Measurements from ENCODE around the gene CYP27B1. TPM values are rescaled to one million over a fixed set of nuclear protein-coding genes. Genes with fewer than 3 reads are reported as not detected.
A peak's percentile ranks its signal among the peaks of the same experiment; 100 is the strongest.

The CYP27B1 gene
- total RNA-seq, 2 experiments from 2014 or later, result 2.3 to 2.6 TPM

GRCh38 chr12:57731411-57732080, 35.3 kb downstream of the CYP27B1 start:
- H3K9me3 Mint-ChIP-seq (ENCODE audit: insufficient read depth), result no peaks in the 10 kb centered on the region
- peaks cover 6% of the 10 kb centered on the region for H3K4me1 Mint-ChIP-seq (ENCODE audit: low read depth)
- CTCF ChIA-PET, result interaction anchor here (0.8 kb wide), 1 partner anchor 12 kb away, joined by 3 read pairs; no protein-coding TSS in a partner anchor
- H3K4me3 Mint-ChIP-seq, result no peak overlapping the region
- no peaks in the 10 kb centered on the region for H3K27me3 Mint-ChIP-seq (ENCODE audit: low read depth)
- POLR2A ChIA-PET, result no interaction called here
- DNase-seq, result no peak
- H3K36me3 Mint-ChIP-seq (ENCODE audit: low read depth), result peaks cover 74% of the 10 kb centered on the region
- H3K27ac Mint-ChIP-seq, result no peak overlapping the region
- no peak for ATAC-seq

GRCh38 chr12:57730336-57731067, 36.4 kb downstream of the CYP27B1 start:
- Mint-ChIP-seq H3K4me3 (no peak overlapping the region), H3K27me3 (ENCODE audit: low read depth) (no peaks in the 10 kb centered on the region), H3K36me3 (ENCODE audit: low read depth) (peaks cover 73% of the 10 kb centered on the region), H3K9me3 (ENCODE audit: insufficient read depth) (no peaks in the 10 kb centered on the region), H3K27ac (no peak overlapping the region), H3K4me1 (ENCODE audit: low read depth) (peaks cover 7% of the 10 kb centered on the region)
- CTCF ChIA-PET, result no interaction called here
- ATAC-seq (no peak), DNase-seq (no peak)
- POLR2A ChIA-PET, result interaction anchor here (1.1 kb wide), 1 partner anchor 11 kb away, joined by 4 read pairs; no protein-coding TSS in a partner anchor

- Mint-ChIP-seq H3K36me3 (ENCODE audit: low read depth) (peaks cover 72% of the 10 kb centered on the region), H3K27me3 (ENCODE audit: low read depth) (no peaks in the 10 kb centered on the region), H3K4me1 (ENCODE audit: low read depth) (peaks cover 12% of the 10 kb centered on the region), H3K4me3 (no peak overlapping the region), H3K27ac (no peak overlapping the region), H3K9me3 (ENCODE audit: insufficient read depth) (no peaks in the 10 kb centered on the region)
- ChIA-PET POLR2A (interaction anchor here (1.1 kb wide), 1 partner anchor 12 kb away, joined by 4 read pairs; no protein-coding TSS in a partner anchor), CTCF (no interaction called here)
- no peak for DNase-seq
- ATAC-seq, result no peak
Observed at GRCh38 chr12:57729321-57729844, 37.5 kb downstream of the CYP27B1 start.

DNA sequence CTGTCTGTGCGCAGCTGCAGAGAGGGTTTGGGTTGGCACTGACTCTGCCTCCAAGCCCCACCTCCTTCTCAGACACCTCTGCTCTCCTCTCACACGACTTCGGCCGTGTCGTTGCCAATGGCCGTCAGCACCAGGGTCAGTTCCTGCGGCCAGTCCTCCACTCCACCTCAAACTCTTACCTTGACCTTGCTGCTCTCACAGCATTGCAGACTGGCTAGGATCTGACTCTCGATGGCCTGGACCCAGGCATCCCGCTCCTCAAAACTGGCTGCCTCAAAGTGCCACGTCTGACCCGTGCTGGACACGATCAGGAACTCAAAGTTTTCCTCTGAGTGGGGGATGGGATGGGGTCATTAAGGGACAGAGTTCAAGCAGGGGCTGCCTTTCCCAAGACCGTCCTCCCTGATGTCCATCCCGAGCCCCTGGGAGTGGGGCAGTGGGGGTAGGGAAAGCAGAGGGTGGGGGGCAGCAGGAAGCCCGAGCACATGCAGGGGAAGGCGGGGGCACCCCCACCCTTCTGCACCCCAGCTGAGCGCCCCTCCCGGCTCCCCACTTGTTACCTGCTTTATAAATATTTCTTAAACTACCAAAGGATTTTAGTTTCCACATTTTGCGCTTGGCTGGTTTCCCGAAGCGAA, 39.0 kb downstream of the CYP27B1 start:
- no peak overlapping the region for H3K4me3 Mint-ChIP-seq
- ChIA-PET POLR2A (no interaction called here), CTCF (no interaction called here)
- peak overlapping the region; percentile 41 for H3K27ac Mint-ChIP-seq
- DNase-seq, result no peak
- peaks cover 67% of the 10 kb centered on the region for H3K36me3 Mint-ChIP-seq (ENCODE audit: low read depth)
- H3K9me3 Mint-ChIP-seq (ENCODE audit: insufficient read depth), result no peaks in the 10 kb centered on the region
- no peak for ATAC-seq
- peaks cover 12% of the 10 kb centered on the region for H3K4me1 Mint-ChIP-seq (ENCODE audit: low read depth)
- H3K27me3 Mint-ChIP-seq (ENCODE audit: low read depth), result no peaks in the 10 kb centered on the region

DNA sequence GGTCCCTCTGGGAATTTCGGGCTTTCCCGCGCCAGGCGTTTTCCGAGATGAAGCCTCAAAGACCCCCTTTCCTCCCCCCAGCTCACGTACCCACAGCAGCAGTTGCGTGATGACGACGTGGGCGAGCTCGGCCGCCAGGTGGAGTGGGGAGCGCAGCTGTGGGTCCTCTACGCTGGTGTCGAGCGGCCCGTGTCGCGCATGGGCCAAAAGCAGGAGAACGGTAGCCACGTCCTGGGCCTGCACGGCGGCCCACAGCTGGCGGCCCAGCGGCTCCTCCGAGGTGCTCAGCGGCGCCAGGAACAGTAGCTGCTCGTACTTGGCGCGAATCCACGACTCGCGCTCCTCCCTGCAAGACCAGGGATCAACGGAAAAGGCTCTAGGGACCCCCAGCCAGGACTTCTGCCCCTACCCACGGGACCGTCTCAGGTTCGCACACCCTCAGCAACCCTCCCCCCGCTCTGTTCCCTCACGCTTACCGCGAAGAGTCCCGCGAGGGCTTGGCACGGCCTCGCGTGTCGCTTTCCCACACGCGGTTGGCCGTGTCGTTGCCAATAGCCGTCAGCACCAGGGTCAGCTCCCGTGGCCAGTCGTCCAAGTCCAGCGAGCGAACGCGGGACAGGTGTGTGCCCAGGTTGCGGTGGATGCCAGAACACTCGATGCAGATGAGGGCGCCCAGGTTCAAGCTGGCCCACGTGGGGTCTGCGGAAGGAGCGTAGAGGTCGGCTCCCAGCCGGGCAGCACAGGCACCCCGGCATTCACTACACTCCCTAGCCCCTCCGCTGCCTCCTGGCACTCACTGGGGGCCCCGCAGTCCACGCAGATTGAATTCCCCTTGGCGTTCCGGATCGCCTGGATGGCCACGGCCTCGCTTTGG, 39.8 kb downstream of the CYP27B1 start:
- ChIA-PET CTCF (interaction anchor here (2.0 kb wide), 1 partner anchor 15 kb away, joined by 10 read pairs; no protein-coding TSS in a partner anchor), POLR2A (no interaction called here)
- Mint-ChIP-seq H3K4me1 (ENCODE audit: low read depth) (peaks cover 12% of the 10 kb centered on the region), H3K27ac (no peak overlapping the region), H3K36me3 (ENCODE audit: low read depth) (peaks cover 63% of the 10 kb centered on the region), H3K27me3 (ENCODE audit: low read depth) (no peaks in the 10 kb centered on the region), H3K4me3 (no peak overlapping the region), H3K9me3 (ENCODE audit: insufficient read depth) (no peaks in the 10 kb centered on the region)
- DNase-seq, result no peak
- ATAC-seq, result no peak

DNA sequence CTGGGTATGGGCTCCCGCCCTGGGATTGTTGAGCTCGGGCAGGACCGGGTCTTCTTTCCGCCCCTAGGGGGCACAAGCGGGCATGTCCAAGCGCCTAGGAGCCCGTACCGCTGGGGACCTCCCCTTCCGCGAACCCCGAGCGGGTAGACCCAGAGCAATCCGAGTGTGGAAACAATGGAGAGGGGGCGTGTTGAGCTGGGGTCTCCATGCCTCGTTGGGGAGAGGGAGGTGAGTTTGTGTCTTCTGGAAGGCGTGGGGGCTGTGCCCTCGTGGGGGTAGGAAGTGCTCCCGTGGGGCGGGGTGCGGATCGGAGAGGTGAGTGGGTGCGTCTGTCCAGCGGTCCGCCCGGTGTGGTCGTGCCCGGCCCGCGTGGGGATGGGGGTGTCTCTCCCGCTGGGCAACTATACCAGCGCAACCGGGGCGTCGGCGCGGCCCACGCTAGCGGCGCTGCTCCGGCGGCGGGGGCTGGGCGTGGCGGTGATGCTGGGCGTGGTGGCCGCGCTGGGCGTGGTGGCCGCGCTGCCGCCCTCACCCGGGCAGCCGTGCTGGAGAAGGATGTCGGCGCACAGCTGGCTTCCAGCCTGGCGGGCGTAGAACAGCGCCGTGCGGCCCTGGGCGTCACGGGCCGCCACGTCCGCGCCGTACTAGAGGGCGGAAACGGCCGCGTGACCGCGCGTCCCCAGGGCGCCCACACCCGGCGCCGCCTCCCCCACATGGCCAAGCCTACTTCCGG, 40.6 kb downstream of the CYP27B1 start:
- H3K4me3 Mint-ChIP-seq, result peak overlapping the region; percentile 28
- peak overlapping the region; percentile 61 for H3K27ac Mint-ChIP-seq
- peaks cover 63% of the 10 kb centered on the region for H3K36me3 Mint-ChIP-seq (ENCODE audit: low read depth)
- POLR2A ChIA-PET, result no interaction called here
- no peaks in the 10 kb centered on the region for H3K9me3 Mint-ChIP-seq (ENCODE audit: insufficient read depth)
- peak; percentile 44 for DNase-seq
- peaks cover 12% of the 10 kb centered on the region for H3K4me1 Mint-ChIP-seq (ENCODE audit: low read depth)
- H3K27me3 Mint-ChIP-seq (ENCODE audit: low read depth), result no peaks in the 10 kb centered on the region
- CTCF ChIA-PET, result interaction anchor here (0.7 to 2.0 kb wide), 3 partner anchors 9 to 19 kb away, joined by 3 to 10 read pairs (median 4); partner anchors contain the start of gene TSPAN31
- ATAC-seq, result no peak

DNA sequence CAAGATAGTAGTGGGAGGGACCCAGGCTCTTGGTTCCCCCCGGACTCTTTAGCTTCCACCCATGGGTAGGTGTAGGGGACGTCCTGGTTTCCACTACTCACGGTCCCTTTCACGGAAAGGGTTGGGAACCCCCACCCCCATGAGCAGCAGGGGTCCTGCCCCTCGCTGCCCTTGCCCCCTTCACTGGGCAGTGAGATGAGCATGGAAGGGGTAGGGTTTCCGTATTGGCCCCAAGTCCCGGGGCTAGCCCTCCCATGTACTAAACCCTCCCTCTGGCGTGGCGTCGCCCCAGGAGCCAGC, 41.1 kb downstream of the CYP27B1 start:
- ChIA-PET CTCF (interaction anchor here (0.7 to 2.0 kb wide), 3 partner anchors 8 to 19 kb away, joined by 3 to 10 read pairs (median 4); partner anchors contain the start of gene TSPAN31), POLR2A (no interaction called here)
- no peak for DNase-seq
- H3K27ac Mint-ChIP-seq, result no peak overlapping the region
- no peaks in the 10 kb centered on the region for H3K27me3 Mint-ChIP-seq (ENCODE audit: low read depth)
- no peak overlapping the region for H3K4me3 Mint-ChIP-seq
- no peaks in the 10 kb centered on the region for H3K9me3 Mint-ChIP-seq (ENCODE audit: insufficient read depth)
- peaks cover 64% of the 10 kb centered on the region for H3K36me3 Mint-ChIP-seq (ENCODE audit: low read depth)
- H3K4me1 Mint-ChIP-seq (ENCODE audit: low read depth), result peaks cover 12% of the 10 kb centered on the region
- ATAC-seq, result no peak

GRCh38 chr12:57724936-57725740, 41.7 kb downstream of the CYP27B1 start:
- Mint-ChIP-seq H3K4me1 (ENCODE audit: low read depth) (peaks cover 12% of the 10 kb centered on the region), H3K36me3 (ENCODE audit: low read depth) (peaks cover 63% of the 10 kb centered on the region), H3K27ac (peak overlapping the region; percentile 56), H3K4me3 (no peak overlapping the region), H3K9me3 (ENCODE audit: insufficient read depth) (no peaks in the 10 kb centered on the region), H3K27me3 (ENCODE audit: low read depth) (no peaks in the 10 kb centered on the region)
- ATAC-seq (no peak), DNase-seq (no peak)
- CTCF ChIA-PET, result interaction anchor here (0.7 to 2.0 kb wide), 3 partner anchors 17 to 99 kb away, joined by 3 to 10 read pairs (median 4); partner anchors contain the start of gene TSPAN31
- POLR2A ChIA-PET, result interaction anchor here (0.9 kb wide), 1 partner anchor 16 kb away, joined by 5 read pairs; no protein-coding TSS in a partner anchor

DNA sequence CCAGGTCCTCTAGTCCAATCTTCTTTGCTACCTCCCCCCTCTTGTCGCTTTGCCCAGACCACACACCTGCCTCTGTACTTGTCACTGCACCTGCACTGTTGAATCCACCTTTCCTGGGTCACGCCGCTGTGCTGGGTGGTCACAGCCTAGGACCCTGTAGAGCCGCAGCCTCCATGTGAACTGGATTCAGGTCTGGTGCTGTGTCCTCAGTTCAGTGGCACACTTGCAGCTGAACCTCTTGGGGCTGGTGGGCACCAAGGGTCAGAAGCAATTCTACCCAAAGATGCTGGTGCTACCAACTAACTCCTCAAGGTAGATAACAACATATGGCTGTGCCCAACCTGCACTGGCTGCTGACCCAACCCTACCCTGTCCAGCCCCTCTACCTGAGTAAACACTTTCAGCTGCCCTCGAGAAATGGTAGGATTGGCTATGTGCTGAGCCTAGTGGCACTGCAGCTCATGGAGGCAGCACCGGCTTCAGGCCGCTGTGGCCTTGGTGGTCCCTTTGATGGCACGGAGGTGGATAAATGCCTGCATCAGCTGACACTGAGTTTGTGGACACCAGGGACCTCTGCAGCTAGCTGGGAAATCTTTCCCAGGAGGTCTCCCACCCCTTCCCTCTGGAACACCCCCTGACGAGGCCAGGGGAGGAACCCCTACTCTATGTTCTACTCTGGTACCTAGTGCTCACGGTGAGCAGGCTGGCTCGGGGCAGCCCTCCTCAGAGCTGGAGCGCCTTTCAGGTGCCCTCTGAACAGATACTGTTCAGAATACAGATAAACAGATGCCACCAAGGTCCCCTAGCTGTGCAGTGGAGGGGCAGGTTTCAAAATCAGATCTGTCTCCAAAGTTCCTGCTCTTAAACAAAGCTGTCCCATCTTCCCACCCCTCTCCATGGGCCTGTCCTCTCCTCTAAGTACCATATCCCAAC, 42.6 kb downstream of the CYP27B1 start:
- ChIA-PET CTCF (interaction anchor here (0.7 kb wide), 1 partner anchor 100 kb away, joined by 4 read pairs; no protein-coding TSS in a partner anchor), POLR2A (interaction anchor here (0.6 to 0.9 kb wide), 2 partner anchors 17 to 88 kb away, joined by 3 to 5 read pairs; no protein-coding TSS in a partner anchor)
- no peak overlapping the region for H3K4me3 Mint-ChIP-seq
- peak overlapping the region; percentile 57 for H3K27ac Mint-ChIP-seq
- H3K27me3 Mint-ChIP-seq (ENCODE audit: low read depth), result no peaks in the 10 kb centered on the region
- ATAC-seq (no peak), DNase-seq (no peak)
- H3K36me3 Mint-ChIP-seq (ENCODE audit: low read depth), result peaks cover 63% of the 10 kb centered on the region
- no peaks in the 10 kb centered on the region for H3K9me3 Mint-ChIP-seq (ENCODE audit: insufficient read depth)
- H3K4me1 Mint-ChIP-seq (ENCODE audit: low read depth), result peaks cover 12% of the 10 kb centered on the region

All from activated CD8-positive, alpha-beta T cell treated with anti-CD3 and anti-CD28 coated beads, Interleukin-2, amount 10 ng/mL, durations not matched to agents 7 days and 5 days (primary cell).